Activated CD8-positive, alpha-beta T cell treated with anti-CD3 and anti-CD28 coated beads, Interleukin-2, amount 10 ng/mL, durations not matched to agents 7 days and 5 days (primary cell): ENCODE measurements around the gene DHX57. TPM values are rescaled to one million over a fixed set of nuclear protein-coding genes. Genes with fewer than 3 reads are reported as not detected.
"Not testable (repeated sequence)": the region's sequence is repeated elsewhere in the genome, so short reads cannot be mapped to it uniquely, and the experiment has no call there.

ENCODE experiments used
- ATAC-seq: fragments of 150-1000 bp; cut with Tn5 transposase; one replicate; pipeline ENCODE4 v1.10.0; 2021; ENCODE audit warnings: moderate library complexity
- CTCF ChIA-PET: fragments of 350-600 bp; sonication (Branson Sonifier 250); formaldehyde crosslinking; loops from one replicate; lab custom pipeline; 2021; ENCODE audit warnings: antibody characterized with exemption; lab: Charles Lee
- POLR2A ChIA-PET: fragments of 350-600 bp; sonication (Branson Sonifier 250); formaldehyde crosslinking; loops from one replicate; lab custom pipeline; 2021; ENCODE audit warnings: antibody characterized with exemption; lab: Charles Lee
- DNase-seq: peaks from one replicate; pipeline ENCODE4 v3.0.0-alpha.2; 2020
- H3K27ac Mint-ChIP-seq: one replicate; pipeline ENCODE4 v1.8.0; 2021; ENCODE audit warnings: mild to moderate bottlenecking, mixed read lengths
- H3K27me3 Mint-ChIP-seq: one replicate; pipeline ENCODE4 v1.8.0; 2021; ENCODE audit warnings: low read depth, mixed read lengths
- H3K36me3 Mint-ChIP-seq: one replicate; pipeline ENCODE4 v1.8.0; 2021; ENCODE audit warnings: low read depth, mixed read lengths
- H3K4me1 Mint-ChIP-seq: one replicate; pipeline ENCODE4 v1.8.0; 2021; ENCODE audit warnings: low read depth, mixed read lengths
- H3K4me3 Mint-ChIP-seq: one replicate; pipeline ENCODE4 v1.8.0; 2021; ENCODE audit warnings: mild to moderate bottlenecking, mixed read lengths
- H3K9me3 Mint-ChIP-seq: one replicate; pipeline ENCODE4 v1.8.0; 2022; ENCODE audit warnings: mixed read lengths; ENCODE audit not compliant: insufficient read depth
- total RNA-seq, 2 experiments: library from RNA; stranded (reverse); gene quantifications; one replicate each; pipeline ENCODE4 v1.2.3, GENCODE V29; 2021

The DHX57 gene
- total RNA-seq, 2 experiments from 2014 or later: 13.4 to 15.3 TPM

- H3K4me3 Mint-ChIP-seq: no peak overlapping the region
- H3K27ac Mint-ChIP-seq: no peak overlapping the region
These were observed 13.3 kb downstream of the DHX57 start for GRCh38 chr2:38862476-38862875.

GRCh38 chr2:38856165-38856564 lies 19.6 kb downstream of the DHX57 start:
- H3K4me1 Mint-ChIP-seq: no peaks in the 10 kb centered on the region

More at GRCh38 chr2:38862476-38862875, 13.3 kb downstream of the DHX57 start:
- no peak for DNase-seq
- Mint-ChIP-seq H3K36me3 (peaks cover 35% of the 10 kb centered on the region), H3K4me1 (peaks cover 8% of the 10 kb centered on the region), H3K9me3 (no peaks in the 10 kb centered on the region), H3K27me3 (no peaks in the 10 kb centered on the region)
- ChIA-PET CTCF (no interaction called here), POLR2A (no interaction called here)
- no peak for ATAC-seq

GRCh38 chr2:38850045-38850444 lies 25.7 kb downstream of the DHX57 start:
- ATAC-seq (no peak), DNase-seq (no peak)
- no peaks in the 10 kb centered on the region for H3K27me3 Mint-ChIP-seq
- POLR2A ChIA-PET: interaction anchor here (1.2 kb wide), 1 partner anchor 99 kb away, joined by 3 read pairs; the partner anchor contains the start of gene SRSF7
- no peaks in the 10 kb centered on the region for H3K9me3 Mint-ChIP-seq
- H3K36me3 Mint-ChIP-seq: peaks cover 5% of the 10 kb centered on the region
- no peak overlapping the region for H3K4me3 Mint-ChIP-seq
- H3K4me1 Mint-ChIP-seq: no peaks in the 10 kb centered on the region
- H3K27ac Mint-ChIP-seq: no peak overlapping the region
- CTCF ChIA-PET: interaction anchor here (0.6 to 1.4 kb wide), 2 partner anchors 15 to 17 kb away, joined by 3 read pairs; no protein-coding TSS in a partner anchor

More at GRCh38 chr2:38856165-38856564, 19.6 kb downstream of the DHX57 start:
- ATAC-seq (no peak), DNase-seq (no peak)
- ChIA-PET POLR2A (interaction anchor here (0.8 to 1.2 kb wide), 2 partner anchors 20 to 105 kb away, joined by 3 to 5 read pairs; partner anchors contain the start of genes DHX57, MORN2 and SRSF7), CTCF (no interaction called here)
- Mint-ChIP-seq H3K27ac (no peak overlapping the region), H3K36me3 (peaks cover 17% of the 10 kb centered on the region), H3K27me3 (no peaks in the 10 kb centered on the region), H3K9me3 (no peaks in the 10 kb centered on the region), H3K4me3 (no peak overlapping the region)

GRCh38 chr2:38836791-38837190 lies 38.9 kb downstream of the DHX57 start:
- H3K4me1 Mint-ChIP-seq: no peaks in the 10 kb centered on the region
- ATAC-seq (no peak), DNase-seq (no peak)
- ChIA-PET CTCF (interaction anchor here (2.9 kb wide), 1 partner anchor 11 kb away, joined by 14 read pairs; no protein-coding TSS in a partner anchor), POLR2A (no interaction called here)
- H3K9me3 Mint-ChIP-seq: no peaks in the 10 kb centered on the region
- no peaks in the 10 kb centered on the region for H3K27me3 Mint-ChIP-seq
- no peak overlapping the region for H3K27ac Mint-ChIP-seq
- H3K36me3 Mint-ChIP-seq: peaks cover 8% of the 10 kb centered on the region
- no peak overlapping the region for H3K4me3 Mint-ChIP-seq

- no peaks in the 10 kb centered on the region for H3K9me3 Mint-ChIP-seq
- H3K36me3 Mint-ChIP-seq: peaks cover 8% of the 10 kb centered on the region
- DNase-seq: no peak
- POLR2A ChIA-PET: no interaction called here
- ATAC-seq: no peak
- H3K4me3 Mint-ChIP-seq: no peak overlapping the region
- CTCF ChIA-PET: interaction anchor here (1.5 to 2.9 kb wide), 2 partner anchors 10 to 260 kb away, joined by 3 to 14 read pairs; no protein-coding TSS in a partner anchor
- H3K27me3 Mint-ChIP-seq: no peaks in the 10 kb centered on the region
- no peaks in the 10 kb centered on the region for H3K4me1 Mint-ChIP-seq
- H3K27ac Mint-ChIP-seq: no peak overlapping the region
These were observed 39.7 kb downstream of the DHX57 start for GRCh38 chr2:38835990-38836389.

GRCh38 chr2:38835015-38835601 lies 40.6 kb downstream of the DHX57 start:
- ATAC-seq (no peak), DNase-seq (peak; percentile 28)
- no peak overlapping the region for H3K27ac Mint-ChIP-seq
- H3K27me3 Mint-ChIP-seq: no peaks in the 10 kb centered on the region
- ChIA-PET CTCF (interaction anchor here (0.8 to 2.9 kb wide), 12 partner anchors 9 to 259 kb away, joined by 3 to 14 read pairs (median 3); no protein-coding TSS in a partner anchor), POLR2A (no interaction called here)
- H3K4me1 Mint-ChIP-seq: peaks cover 2% of the 10 kb centered on the region
- no peaks in the 10 kb centered on the region for H3K9me3 Mint-ChIP-seq
- H3K4me3 Mint-ChIP-seq: no peak overlapping the region
- peaks cover 8% of the 10 kb centered on the region for H3K36me3 Mint-ChIP-seq

- ATAC-seq: no peak
- ChIA-PET CTCF (no interaction called here), POLR2A (interaction anchor here (1.2 kb wide), 1 partner anchor 79 kb away, joined by 3 read pairs; the partner anchor contains the start of gene SRSF7)
- Mint-ChIP-seq H3K4me1 (peaks cover 5% of the 10 kb centered on the region), H3K4me3 (no peak overlapping the region), H3K9me3 (no peaks in the 10 kb centered on the region), H3K27ac (no peak overlapping the region), H3K36me3 (peaks cover 6% of the 10 kb centered on the region), H3K27me3 (no peaks in the 10 kb centered on the region)
- no peak for DNase-seq
These were observed 45.1 kb downstream of the DHX57 start for GRCh38 chr2:38830526-38831159.

GRCh38 chr2:38829971-38830370 lies 45.8 kb downstream of the DHX57 start:
- Mint-ChIP-seq H3K4me3 (no peak overlapping the region), H3K27ac (no peak overlapping the region), H3K36me3 (peaks cover 6% of the 10 kb centered on the region), H3K27me3 (no peaks in the 10 kb centered on the region), H3K9me3 (no peaks in the 10 kb centered on the region), H3K4me1 (peaks cover 5% of the 10 kb centered on the region)
- ATAC-seq (no peak), DNase-seq (no peak)
- ChIA-PET CTCF (no interaction called here), POLR2A (interaction anchor here (1.2 kb wide), 1 partner anchor 79 kb away, joined by 3 read pairs; the partner anchor contains the start of gene SRSF7)

- ChIA-PET CTCF (interaction anchor here (0.8 to 1.3 kb wide), 2 partner anchors 72 to 246 kb away, joined by 3 to 5 read pairs; no protein-coding TSS in a partner anchor), POLR2A (interaction anchor here (1.4 kb wide), 1 partner anchor 77 kb away, joined by 7 read pairs; the partner anchor contains the start of gene SRSF7)
- Mint-ChIP-seq H3K36me3 (peaks cover 9% of the 10 kb centered on the region), H3K4me3 (no peak overlapping the region), H3K27ac (no peak overlapping the region), H3K9me3 (no peaks in the 10 kb centered on the region), H3K4me1 (peaks cover 5% of the 10 kb centered on the region), H3K27me3 (no peaks in the 10 kb centered on the region)
- DNase-seq: no peak
- ATAC-seq: no peak
These were observed 47.3 kb downstream of the DHX57 start for GRCh38 chr2:38828460-38828859.

GRCh38 chr2:38827539-38828145 lies 48.1 kb downstream of the DHX57 start:
- Mint-ChIP-seq H3K27ac (peak overlapping the region; percentile 15), H3K36me3 (peaks cover 13% of the 10 kb centered on the region)
- H3K4me3 Mint-ChIP-seq, H3K9me3 Mint-ChIP-seq, H3K27me3 Mint-ChIP-seq, ATAC-seq, DNase-seq, H3K4me1 Mint-ChIP-seq: not testable (repeated sequence)
- CTCF ChIA-PET: interaction anchor here (0.8 to 1.3 kb wide), 2 partner anchors 73 to 245 kb away, joined by 3 to 5 read pairs; no protein-coding TSS in a partner anchor
- POLR2A ChIA-PET: interaction anchor here (1.4 kb wide), 1 partner anchor 76 kb away, joined by 7 read pairs; the partner anchor contains the start of gene SRSF7

GRCh38 chr2:38825956-38826355 lies 49.8 kb downstream of the DHX57 start:
- no peaks in the 10 kb centered on the region for H3K9me3 Mint-ChIP-seq
- peaks cover 17% of the 10 kb centered on the region for H3K36me3 Mint-ChIP-seq
- no peak for DNase-seq
- no peak for ATAC-seq
- H3K4me3 Mint-ChIP-seq: no peak overlapping the region
- no peaks in the 10 kb centered on the region for H3K27me3 Mint-ChIP-seq
- no peak overlapping the region for H3K27ac Mint-ChIP-seq
- H3K4me1 Mint-ChIP-seq: peaks cover 5% of the 10 kb centered on the region
- POLR2A ChIA-PET: interaction anchor here (1.0 kb wide), 1 partner anchor 75 kb away, joined by 4 read pairs; the partner anchor contains the start of gene SRSF7
- CTCF ChIA-PET: interaction anchor here (0.9 to 2.7 kb wide), 2 partner anchors 9 to 10 kb away, joined by 3 to 14 read pairs; no protein-coding TSS in a partner anchor
